ENCODE results near the gene TBRG4. TPM values are rescaled to one million over a fixed set of nuclear protein-coding genes. Genes with fewer than 3 reads are reported as not detected.

TBRG4 gene
- total RNA-seq, 1 donor from 2014 or later: 216 TPM

Other genes with a start within 250 kb of the TBRG4 start
- 19.1 TPM for gene PURB, start 226.2 kb downstream of the TBRG4 start, total RNA-seq
- 5.9 TPM for gene MYO1G, start 132.7 kb downstream of the TBRG4 start, total RNA-seq
- 61.5 TPM for gene CCM2, start 111.5 kb downstream of the TBRG4 start, total RNA-seq
- 7.1 TPM for gene NACAD, start 22.7 kb downstream of the TBRG4 start, total RNA-seq
- 586 TPM for gene RAMP3, start 46.1 kb upstream of the TBRG4 start, total RNA-seq